GM12873 (cell line): ENCODE measurements around the gene CTNND2.

Experiments
- CTCF ChIP-seq: IDR thresholded peaks from 2 replicates; pipeline ENCODE4 v1.5.1; 2012; ENCODE audit warnings: low read depth, mild to moderate bottlenecking, moderate library complexity, low read length, control low read depth; ENCODE audit not compliant: insufficient read depth; ENCODE audit errors: missing control alignments

CTNND2 gene

GRCh38 chr5:11518676-11519075 is 385.6 kb downstream of the CTNND2 start:
- no peak for TF ChIP-seq CTCF

GRCh38 chr5:11514705-11515432 is 389.4 kb downstream of the CTNND2 start:
- TF ChIP-seq CTCF, result no peak

GRCh38 chr5:11511878-11512277 is 392.4 kb downstream of the CTNND2 start:
- no peak for TF ChIP-seq CTCF

GRCh38 chr5:11510889-11511288 is 393.4 kb downstream of the CTNND2 start:
- TF ChIP-seq CTCF, result no peak

- no peak for TF ChIP-seq CTCF
Measured at GRCh38 chr5:11509793-11510192, 394.5 kb downstream of the CTNND2 start.

GRCh38 chr5:11507156-11507910 is 396.9 kb downstream of the CTNND2 start:
- TF ChIP-seq CTCF, result no peak

GRCh38 chr5:11504886-11505193 is 399.4 kb downstream of the CTNND2 start:
- TF ChIP-seq CTCF, result no peak
